ENCODE data around the gene ENPP1.

ENPP1 gene

GRCh38 chr6:131770776-131771175 is 37.0 kb upstream of the ENPP1 start:
- no peak overlapping the region for H3K4me3 ChIP-seq (ENCODE audit: low read depth, low read length)
- ChIA-PET CTCF (interaction anchor here (1.2 kb wide), 1 partner anchor 76 kb away, joined by 5 read pairs; no protein-coding TSS in a partner anchor), POLR2A (no interaction called here)
- no peak for TF ChIP-seq CTCF (IDR thresholded peaks at IDR 0.05; ENCODE audit: insufficient read depth, low read length, missing control alignments)
- no peak for DNase-seq (ENCODE audit: low read depth, low spot score)

GRCh38 chr6:131773284-131773950 is 34.4 kb upstream of the ENPP1 start:
- ChIA-PET POLR2A (no interaction called here), CTCF (no interaction called here)
- no peak for DNase-seq (ENCODE audit: low read depth, low spot score)
- no peak for TF ChIP-seq CTCF (IDR thresholded peaks at IDR 0.05; ENCODE audit: insufficient read depth, low read length, missing control alignments)
- no peak overlapping the region for H3K4me3 ChIP-seq (ENCODE audit: low read depth, low read length)

GRCh38 chr6:131775886-131776285 is 31.9 kb upstream of the ENPP1 start:
- ChIA-PET CTCF (no interaction called here), POLR2A (no interaction called here)
- no peak overlapping the region for H3K4me3 ChIP-seq (ENCODE audit: low read depth, low read length)
- no peak for DNase-seq (ENCODE audit: low read depth, low spot score)
- TF ChIP-seq CTCF (IDR thresholded peaks at IDR 0.05; ENCODE audit: insufficient read depth, low read length, missing control alignments): no peak

GRCh38 chr6:131776985-131777384 is 30.8 kb upstream of the ENPP1 start:
- no peak overlapping the region for H3K4me3 ChIP-seq (ENCODE audit: low read depth, low read length)
- no peak for TF ChIP-seq CTCF (IDR thresholded peaks at IDR 0.05; ENCODE audit: insufficient read depth, low read length, missing control alignments)
- ChIA-PET CTCF (no interaction called here), POLR2A (no interaction called here)
- DNase-seq (ENCODE audit: low read depth, low spot score): no peak

GRCh38 chr6:131778169-131778568 is 29.7 kb upstream of the ENPP1 start:
- ChIA-PET CTCF (interaction anchor here (1.7 kb wide), 1 partner anchor 10 kb away, joined by 4 read pairs; no protein-coding TSS in a partner anchor), POLR2A (no interaction called here)
- H3K4me3 ChIP-seq (ENCODE audit: low read depth, low read length): no peak overlapping the region
- no peak for DNase-seq (ENCODE audit: low read depth, low spot score)
- no peak for TF ChIP-seq CTCF (IDR thresholded peaks at IDR 0.05; ENCODE audit: insufficient read depth, low read length, missing control alignments)

GRCh38 chr6:131779304-131779703 is 28.5 kb upstream of the ENPP1 start:
- no peak overlapping the region for H3K4me3 ChIP-seq (ENCODE audit: low read depth, low read length)
- ChIA-PET CTCF (no interaction called here), POLR2A (no interaction called here)
- DNase-seq (ENCODE audit: low read depth, low spot score): no peak
- TF ChIP-seq CTCF (IDR thresholded peaks at IDR 0.05; ENCODE audit: insufficient read depth, low read length, missing control alignments): no peak
